H1 (cell line): ENCODE data around the gene CBY1.

Source experiments
- BACH1 ChIP-seq: IDR thresholded peaks from 2 replicates; pipeline ENCODE4 v1.6.1; 2012; ENCODE audit warnings: low read length, improper control_type of control experiment
- GABPA ChIP-seq: IDR thresholded peaks from 2 replicates; pipeline ENCODE4 v1.6.1; 2011; ENCODE audit warnings: mild to moderate bottlenecking, low read length, moderate library complexity, borderline replicate concordance; ENCODE audit not compliant: insufficient read depth
- KDM1A ChIP-seq: fragments of 200-600, 300-600 bp; sonication (generic); IDR thresholded peaks from 2 replicates; pipeline ENCODE4 v1.7.1; 2016; ENCODE audit warnings: mild to moderate bottlenecking, low read length, borderline replicate concordance
- POLR2A ChIP-seq, 2 experiments: IDR thresholded peaks; 1 replicate in 1 of 2; 2 replicates in 1 of 2; pipeline ENCODE4 v1.6.1; 2011; ENCODE audit warnings: low read depth in 2 of 2, low read length in 2 of 2, mild to moderate bottlenecking in 2 of 2; ENCODE audit errors: control extremely low read depth in 1 of 2
- POLR2AphosphoS5 ChIP-seq: IDR thresholded peaks from 2 replicates; pipeline ENCODE4 v1.6.1; 2011; ENCODE audit warnings: low read depth, low read length
- TF ChIP-seq, protein P1 (sequence below), 3 experiments: IDR thresholded peaks; 1 replicate in 2 of 3; 2 replicates in 1 of 3; pipeline versions ENCODE4 v1.5.1 to v1.6.1; 2011; ENCODE audit warnings: low read length in 3 of 3, mild to moderate bottlenecking in 3 of 3, inconsistent platforms in 2 of 3, low read depth in 1 of 3, moderate library complexity in 1 of 3; ENCODE audit not compliant: insufficient read depth in 1 of 3; ENCODE audit errors: control extremely low read depth in 1 of 3

DNA sequence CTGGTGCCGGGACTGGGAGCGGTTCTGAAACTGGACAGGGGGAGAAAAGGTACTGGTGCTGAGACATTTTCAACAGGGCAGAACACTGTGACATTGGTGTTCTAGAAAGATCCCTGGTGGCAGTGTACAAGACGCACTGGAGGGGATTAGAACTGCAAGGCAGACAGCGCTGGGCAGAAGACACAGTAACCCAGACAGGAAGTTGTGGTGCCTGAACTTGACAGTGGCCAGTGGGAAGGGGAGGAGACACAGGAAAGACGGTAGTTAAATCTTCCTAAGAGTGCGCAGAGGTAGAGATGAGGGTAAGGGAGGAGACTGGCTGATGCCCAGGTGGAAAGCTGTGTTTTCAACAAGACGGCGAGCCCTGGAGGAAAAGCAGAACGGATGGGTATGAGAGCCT lies 24.7 kb upstream of the CBY1 start:
- TF ChIP-seq, protein P1, sequence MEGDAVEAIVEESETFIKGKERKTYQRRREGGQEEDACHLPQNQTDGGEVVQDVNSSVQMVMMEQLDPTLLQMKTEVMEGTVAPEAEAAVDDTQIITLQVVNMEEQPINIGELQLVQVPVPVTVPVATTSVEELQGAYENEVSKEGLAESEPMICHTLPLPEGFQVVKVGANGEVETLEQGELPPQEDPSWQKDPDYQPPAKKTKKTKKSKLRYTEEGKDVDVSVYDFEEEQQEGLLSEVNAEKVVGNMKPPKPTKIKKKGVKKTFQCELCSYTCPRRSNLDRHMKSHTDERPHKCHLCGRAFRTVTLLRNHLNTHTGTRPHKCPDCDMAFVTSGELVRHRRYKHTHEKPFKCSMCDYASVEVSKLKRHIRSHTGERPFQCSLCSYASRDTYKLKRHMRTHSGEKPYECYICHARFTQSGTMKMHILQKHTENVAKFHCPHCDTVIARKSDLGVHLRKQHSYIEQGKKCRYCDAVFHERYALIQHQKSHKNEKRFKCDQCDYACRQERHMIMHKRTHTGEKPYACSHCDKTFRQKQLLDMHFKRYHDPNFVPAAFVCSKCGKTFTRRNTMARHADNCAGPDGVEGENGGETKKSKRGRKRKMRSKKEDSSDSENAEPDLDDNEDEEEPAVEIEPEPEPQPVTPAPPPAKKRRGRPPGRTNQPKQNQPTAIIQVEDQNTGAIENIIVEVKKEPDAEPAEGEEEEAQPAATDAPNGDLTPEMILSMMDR (IDR thresholded peaks at IDR 0.05; ENCODE audit: control extremely low read depth in 1 of 3, insufficient read depth in 1 of 3, low read depth in 1 of 3, low read length in 3 of 3), result no peak
- TF ChIP-seq BACH1 (no peak), KDM1A (no peak), POLR2AphosphoS5 (no peak), POLR2A (IDR thresholded peaks at IDR 0.05; ENCODE audit: control extremely low read depth in 1 of 2, low read depth in 2 of 2, low read length in 2 of 2) (no peak), GABPA (no peak)
